ENCODE measurements around the gene MN1. TPM values are rescaled to one million over a fixed set of nuclear protein-coding genes. Genes with fewer than 3 reads are reported as not detected.
A peak's percentile ranks its signal among the peaks of the same experiment; 100 is the strongest.

The MN1 gene
- under 1 TPM in 2 of 3 donors, not detected in 1; 0.03 to 0.14 TPM for polyA plus RNA-seq

DNA sequence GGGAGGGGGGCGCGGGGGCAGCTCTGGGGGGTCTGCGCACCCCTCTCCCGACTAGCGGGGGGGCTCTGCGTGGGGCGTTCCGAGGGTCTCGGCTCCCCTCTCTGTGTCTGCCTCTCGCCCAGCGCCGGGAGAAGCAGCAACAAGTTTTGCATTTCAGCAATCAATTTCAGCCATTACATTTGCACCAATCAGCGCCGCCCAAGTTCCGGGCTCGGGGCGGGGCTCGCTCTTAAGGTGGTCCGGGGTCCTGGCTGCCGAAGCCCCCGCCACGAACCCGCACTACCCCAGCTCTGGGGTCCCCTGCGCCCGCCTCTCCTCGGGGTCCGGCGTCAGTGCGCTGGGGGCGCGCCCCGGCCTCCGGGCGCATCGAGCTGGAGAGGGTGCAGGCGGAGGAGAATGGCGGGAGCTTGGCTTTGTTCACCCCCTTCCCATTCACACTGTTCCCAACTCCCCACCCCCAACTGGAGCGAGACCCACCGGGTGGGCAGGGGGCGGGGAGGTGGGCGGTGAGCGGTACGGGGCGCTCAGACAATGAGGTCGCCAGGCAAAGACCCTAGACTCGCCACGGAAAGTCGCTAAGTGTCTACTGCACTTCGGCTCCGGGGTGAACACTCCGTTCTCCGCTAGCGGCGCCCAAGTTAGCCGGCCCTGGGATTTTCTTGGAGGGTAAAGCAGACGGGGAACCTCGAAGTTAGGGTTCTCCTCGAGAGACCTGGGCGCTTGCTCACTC lies at the start of gene MN1:
MN1 (minus strand) TSS at position 141 of the 730 bp plus-strand sequence. CDS start 1,213 bp downstream, outside the sequence.
- Mint-ChIP-seq H3K27ac (no peak within 1 kb of the TSS), H3K9me3 (no peaks in the 10 kb centered on the region), H3K36me3 (no peaks in the 10 kb centered on the region)

DNA sequence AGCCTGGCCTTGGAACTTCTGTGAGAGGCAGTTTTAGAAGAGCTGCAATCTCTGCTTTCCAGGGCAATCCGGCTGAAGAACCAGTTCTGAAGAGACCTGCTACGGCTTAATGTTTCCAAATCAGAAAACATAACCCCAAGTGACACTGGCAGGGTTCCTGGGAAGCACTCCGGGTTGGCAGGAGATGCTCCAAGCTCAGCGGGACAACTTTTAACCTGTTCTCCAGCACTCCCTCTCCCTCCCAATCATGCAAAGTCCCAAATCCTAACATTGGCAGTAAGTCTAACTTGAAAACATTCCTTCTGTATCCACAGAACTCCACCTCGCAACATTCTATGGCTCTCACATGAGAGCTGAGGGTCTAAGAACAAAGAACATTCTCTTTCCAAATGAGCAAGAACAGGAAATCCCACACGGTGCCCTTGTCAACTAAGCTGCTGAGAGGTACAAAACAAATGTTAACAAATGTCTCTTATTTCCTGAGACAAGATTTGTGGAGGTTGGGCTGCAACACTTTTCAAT lies 48.5 kb upstream of the MN1 start:
- H3K27ac Mint-ChIP-seq, result peak overlapping the region in 1 of 6 donors; percentile 39
- peaks cover 9 to 44% (median 21%) of the 10 kb centered on the region in 3 donors for H3K36me3 Mint-ChIP-seq
- peaks cover 14 to 19% of the 10 kb centered on the region in 2 donors for H3K4me1 Mint-ChIP-seq

More for the DNA sequence above, at the start of gene MN1:
- peaks cover 13 to 15% of the 10 kb centered on the region in 2 donors for H3K4me1 Mint-ChIP-seq
- peak; percentile 36 to 43 (median 38) for DNase-seq
- H3K4me3 Mint-ChIP-seq, result peak within 1 kb of the TSS; percentile 82 to 89 (median 88)
- H3K27me3 Mint-ChIP-seq (ENCODE audit: low read depth in 3 of 3), result peaks cover 0 to 10% (median 9%) of the 10 kb centered on the region in 3 donors

DNA sequence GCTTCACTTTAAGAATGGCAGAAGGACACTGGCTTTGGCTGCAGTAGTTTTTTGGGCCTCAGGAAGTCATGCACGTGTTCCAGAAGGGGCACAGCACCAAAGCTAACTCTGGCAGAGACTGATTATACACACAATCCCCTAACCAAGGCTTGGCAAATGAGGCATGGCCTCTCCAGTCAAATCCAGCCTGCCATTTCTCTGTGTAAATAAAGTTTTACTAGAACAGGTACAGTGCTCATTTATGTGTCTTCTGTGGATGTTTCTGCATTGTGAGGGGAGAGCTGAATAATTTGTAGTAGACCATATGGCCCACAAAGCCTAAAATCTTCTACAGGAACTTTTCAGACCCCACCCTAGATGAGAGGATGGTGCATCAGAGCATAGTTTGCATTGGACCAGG lies 46.4 kb upstream of the MN1 start:
- DNase-seq, result no peak
- Mint-ChIP-seq H3K4me3 (no peak overlapping the region), H3K4me1 (peaks cover 0 to under 1% of the 10 kb centered on the region in 2 donors), H3K27ac (no peak overlapping the region), H3K9me3 (no peaks in the 10 kb centered on the region), H3K27me3 (ENCODE audit: low read depth in 3 of 3) (peaks cover 0 to 2% (median 0%) of the 10 kb centered on the region in 3 donors), H3K36me3 (peaks cover 9 to 39% (median 15%) of the 10 kb centered on the region in 3 donors)

More for the DNA sequence above, 48.5 kb upstream of the MN1 start:
- H3K27me3 Mint-ChIP-seq (ENCODE audit: low read depth in 3 of 3), result peaks cover 0 to 4% (median 0%) of the 10 kb centered on the region in 3 donors
- H3K9me3 Mint-ChIP-seq, result no peaks in the 10 kb centered on the region
- H3K4me3 Mint-ChIP-seq, result no peak overlapping the region
- no peak for DNase-seq

DNA sequence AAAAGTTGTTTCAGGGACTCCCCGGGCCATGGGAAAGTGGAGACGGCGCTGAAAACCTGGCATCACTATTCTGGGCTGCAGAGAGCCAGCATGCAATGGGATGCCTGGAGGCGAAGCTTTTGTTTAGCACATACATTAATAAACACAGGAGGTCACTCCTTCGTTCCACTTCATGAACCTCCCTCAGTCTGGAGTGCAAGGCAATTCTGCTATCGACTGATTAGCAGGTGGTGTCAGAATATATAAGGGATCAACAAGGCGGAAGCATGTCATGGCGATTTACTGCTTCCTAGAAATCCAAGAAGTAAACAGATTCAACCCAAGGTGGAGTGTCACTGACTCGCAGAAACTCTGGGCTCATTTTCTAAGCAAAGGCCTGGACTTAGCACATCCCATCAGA lies 45.4 kb upstream of the MN1 start:
- peaks cover 0 to 3% (median 0%) of the 10 kb centered on the region in 3 donors for H3K27me3 Mint-ChIP-seq (ENCODE audit: low read depth in 3 of 3)
- no peaks in the 10 kb centered on the region for H3K9me3 Mint-ChIP-seq
- H3K27ac Mint-ChIP-seq, result no peak overlapping the region
- H3K36me3 Mint-ChIP-seq, result peaks cover 7 to 35% (median 10%) of the 10 kb centered on the region in 3 donors
- no peak overlapping the region for H3K4me3 Mint-ChIP-seq
- H3K4me1 Mint-ChIP-seq, result no peaks in the 10 kb centered on the region
- no peak for DNase-seq

DNA sequence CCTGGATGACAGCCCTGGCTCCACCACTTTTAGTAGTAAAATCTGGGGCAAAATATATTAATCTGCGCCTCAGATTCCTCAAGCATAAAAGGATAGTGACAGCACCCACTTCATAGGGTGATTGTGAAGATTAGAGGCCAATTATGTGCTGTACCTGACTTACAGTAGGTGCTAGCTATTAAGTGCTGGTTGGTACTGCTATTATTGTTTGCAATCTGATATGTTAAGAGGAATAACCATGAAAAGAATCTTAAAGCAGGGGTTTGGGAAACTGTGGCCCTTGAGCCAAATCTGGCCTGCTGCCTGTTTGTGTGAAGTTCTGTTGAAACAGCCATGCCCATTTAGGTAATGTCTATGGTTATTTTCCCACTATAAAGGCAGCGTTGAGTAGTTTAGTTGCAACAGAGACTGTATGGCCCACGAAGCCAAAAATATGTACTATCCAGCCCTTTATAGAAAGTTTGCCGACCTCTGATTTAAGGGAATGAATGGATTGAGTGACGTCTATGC lies 44.7 kb upstream of the MN1 start:
- H3K27ac Mint-ChIP-seq, result no peak overlapping the region
- H3K4me1 Mint-ChIP-seq, result no peaks in the 10 kb centered on the region
- no peak for DNase-seq
- H3K9me3 Mint-ChIP-seq, result no peaks in the 10 kb centered on the region
- peaks cover 8 to 36% (median 10%) of the 10 kb centered on the region in 3 donors for H3K36me3 Mint-ChIP-seq
- H3K27me3 Mint-ChIP-seq (ENCODE audit: low read depth in 3 of 3), result peaks cover 0 to 3% (median 0%) of the 10 kb centered on the region in 3 donors
- H3K4me3 Mint-ChIP-seq, result no peak overlapping the region

DNA sequence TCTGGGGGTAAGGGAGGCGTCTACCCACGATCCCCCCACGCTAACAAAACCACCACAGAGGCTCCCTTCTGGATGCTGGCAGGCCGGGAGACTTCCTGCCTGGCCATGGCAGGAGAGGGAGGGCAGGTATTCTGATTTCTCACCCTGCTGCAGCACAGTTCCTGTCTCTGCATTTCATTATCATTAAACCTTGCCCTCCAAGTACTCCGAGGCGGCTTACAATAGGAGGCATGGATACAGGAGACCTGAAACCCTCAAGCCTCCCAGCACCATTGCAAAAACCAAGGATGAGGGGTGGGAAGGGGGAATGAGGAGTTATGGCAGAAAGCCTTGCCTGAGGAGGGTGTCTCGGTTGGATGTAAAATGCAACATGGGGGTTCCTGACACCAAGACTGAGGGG lies 44.1 kb upstream of the MN1 start:
- Mint-ChIP-seq H3K36me3 (peaks cover 4 to 30% (median 11%) of the 10 kb centered on the region in 3 donors), H3K4me1 (no peaks in the 10 kb centered on the region), H3K9me3 (no peaks in the 10 kb centered on the region), H3K27ac (no peak overlapping the region), H3K27me3 (ENCODE audit: low read depth in 3 of 3) (peaks cover 0 to 3% (median 0%) of the 10 kb centered on the region in 3 donors), H3K4me3 (no peak overlapping the region)
- no peak for DNase-seq

DNA sequence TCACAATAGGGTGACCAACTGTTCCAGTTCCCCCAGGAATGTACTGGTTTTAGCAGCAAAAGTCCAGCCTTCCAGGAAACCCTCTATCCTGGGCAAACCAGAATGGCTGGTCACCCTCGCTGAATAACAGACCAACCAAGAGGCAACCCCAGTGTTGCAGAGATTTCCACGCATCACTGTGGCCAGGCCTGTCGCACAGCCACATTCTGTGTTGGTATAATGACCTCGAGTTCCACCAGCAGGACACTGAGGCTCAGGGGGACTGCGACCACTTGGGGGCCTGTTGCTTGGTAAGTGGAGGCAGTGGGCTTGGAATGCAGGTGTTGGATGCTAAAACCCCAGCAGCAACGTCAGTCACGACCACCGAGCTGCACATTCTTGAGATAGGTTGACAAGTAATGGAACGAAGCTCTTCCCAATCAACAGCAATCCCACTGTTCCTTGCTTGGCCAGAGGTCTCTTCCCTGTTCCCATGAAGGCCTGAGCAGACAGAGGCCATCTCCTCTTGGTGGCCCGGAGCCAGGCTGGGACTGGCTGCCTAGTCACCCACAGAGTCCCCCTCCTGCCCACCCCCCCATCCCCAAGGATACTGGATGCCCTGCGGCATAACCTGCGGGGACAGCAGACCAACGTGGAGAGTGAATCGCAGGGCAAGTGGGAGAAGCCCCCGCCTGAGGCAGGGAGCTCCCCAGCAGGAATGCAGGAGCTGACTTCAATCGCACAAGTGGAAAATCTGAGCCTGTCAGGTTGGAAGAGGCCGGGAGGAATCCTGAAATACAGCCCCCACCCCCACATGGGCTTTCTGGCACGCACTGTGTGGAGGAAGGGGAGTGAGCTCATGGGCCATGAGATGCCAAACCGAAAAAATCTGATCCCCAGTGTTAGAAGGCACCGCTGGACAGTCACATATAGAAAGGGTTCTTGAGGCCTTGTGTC lies 43.4 kb upstream of the MN1 start:
- Mint-ChIP-seq H3K9me3 (no peaks in the 10 kb centered on the region), H3K36me3 (peaks cover 4 to 23% (median 12%) of the 10 kb centered on the region in 3 donors), H3K27me3 (ENCODE audit: low read depth in 3 of 3) (peaks cover 0 to 3% (median 0%) of the 10 kb centered on the region in 3 donors), H3K4me1 (no peaks in the 10 kb centered on the region), H3K27ac (no peak overlapping the region), H3K4me3 (no peak overlapping the region)
- DNase-seq, result no peak

DNA sequence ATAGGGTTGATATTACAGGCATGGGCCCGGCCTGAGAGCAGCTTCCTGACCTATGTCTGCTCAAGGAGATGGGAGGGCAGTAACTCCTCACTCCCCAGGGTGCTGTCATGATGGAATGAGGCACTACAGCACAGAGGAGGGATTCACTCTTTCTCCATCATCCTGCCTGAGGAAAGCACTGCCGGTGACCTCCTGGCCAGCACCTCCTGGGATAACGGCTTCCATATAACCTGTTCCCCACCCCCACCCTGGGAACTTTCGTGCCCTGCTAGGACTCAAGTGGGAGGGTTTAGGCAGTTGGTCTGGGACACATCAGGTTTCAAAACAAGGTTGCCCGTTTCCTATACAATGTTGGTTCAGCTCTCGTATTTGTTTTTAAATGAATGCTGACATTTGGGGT lies 42.7 kb upstream of the MN1 start:
- Mint-ChIP-seq H3K36me3 (peaks cover 4 to 19% (median 14%) of the 10 kb centered on the region in 3 donors), H3K9me3 (no peaks in the 10 kb centered on the region), H3K27ac (no peak overlapping the region), H3K4me1 (no peaks in the 10 kb centered on the region), H3K4me3 (no peak overlapping the region), H3K27me3 (ENCODE audit: low read depth in 3 of 3) (peaks cover 0 to 5% (median 0%) of the 10 kb centered on the region in 3 donors)
- no peak for DNase-seq

DNA sequence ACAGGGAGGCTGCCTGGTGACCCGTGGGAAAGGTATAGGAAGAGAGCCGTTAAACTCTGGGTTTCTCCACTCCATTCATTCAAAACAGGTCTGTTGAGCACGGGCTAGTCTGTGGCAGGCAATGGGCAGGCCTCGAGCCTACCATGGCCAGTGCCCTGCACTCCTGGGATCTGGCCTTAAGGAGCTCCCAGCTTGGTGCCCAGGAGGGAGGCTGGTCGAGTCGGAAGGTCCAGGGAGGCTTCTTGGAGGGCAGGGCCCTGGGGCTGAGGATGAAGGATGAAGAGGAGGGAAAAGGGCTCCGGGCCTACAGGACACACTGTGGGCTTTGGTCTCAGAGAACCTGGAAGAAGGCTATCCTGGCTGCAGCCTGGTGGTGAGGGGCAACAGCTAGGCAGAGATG lies 41.9 kb upstream of the MN1 start:
- no peak for DNase-seq
- peaks cover 9 to 19% (median 14%) of the 10 kb centered on the region in 3 donors for H3K36me3 Mint-ChIP-seq
- peaks cover 0 to 5% (median 0%) of the 10 kb centered on the region in 3 donors for H3K27me3 Mint-ChIP-seq (ENCODE audit: low read depth in 3 of 3)
- peak overlapping the region in 1 of 6 donors; percentile 46 for H3K27ac Mint-ChIP-seq
- peaks cover 0 to 1% (median 0%) of the 10 kb centered on the region in 6 donors for H3K9me3 Mint-ChIP-seq
- H3K4me1 Mint-ChIP-seq, result no peaks in the 10 kb centered on the region
- H3K4me3 Mint-ChIP-seq, result no peak overlapping the region

DNA sequence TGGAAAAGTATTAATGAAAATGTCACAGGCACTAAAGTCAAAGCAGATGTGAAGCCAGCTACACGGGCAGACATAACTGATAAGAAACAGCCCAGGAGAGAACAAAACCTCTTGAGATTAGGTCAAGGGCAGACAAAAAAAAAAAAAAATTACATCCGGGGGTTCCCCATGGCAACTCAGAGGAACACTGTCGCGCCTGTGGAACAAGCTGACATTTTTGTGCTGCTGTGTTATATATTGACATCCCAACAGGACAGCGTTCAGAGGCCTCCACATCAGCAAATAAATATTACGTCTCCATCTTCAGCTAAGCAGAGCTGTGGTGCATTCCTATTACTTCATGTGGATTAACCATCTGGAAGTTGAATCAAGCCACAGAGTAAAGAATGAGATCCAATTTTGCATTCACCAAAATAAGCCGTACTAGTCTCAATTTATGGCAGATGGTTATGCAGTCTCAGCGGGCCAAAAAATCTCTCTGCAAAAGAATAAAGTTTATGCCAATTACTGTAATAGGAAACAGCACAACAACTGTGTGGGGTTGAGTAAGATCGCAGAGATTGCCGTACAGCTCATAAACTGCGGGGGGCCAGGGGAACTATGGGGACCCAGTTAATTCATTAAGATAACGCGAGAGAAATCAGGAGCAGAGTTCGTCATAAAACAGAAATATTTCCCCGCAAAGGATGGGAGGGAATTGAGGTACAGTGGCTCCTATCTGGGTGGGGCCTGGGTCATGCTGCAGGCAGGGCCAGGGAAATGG lies 41.3 kb upstream of the MN1 start:
- Mint-ChIP-seq H3K27me3 (ENCODE audit: low read depth in 3 of 3) (peaks cover 0 to 5% (median 0%) of the 10 kb centered on the region in 3 donors), H3K4me3 (no peak overlapping the region)

DNA sequence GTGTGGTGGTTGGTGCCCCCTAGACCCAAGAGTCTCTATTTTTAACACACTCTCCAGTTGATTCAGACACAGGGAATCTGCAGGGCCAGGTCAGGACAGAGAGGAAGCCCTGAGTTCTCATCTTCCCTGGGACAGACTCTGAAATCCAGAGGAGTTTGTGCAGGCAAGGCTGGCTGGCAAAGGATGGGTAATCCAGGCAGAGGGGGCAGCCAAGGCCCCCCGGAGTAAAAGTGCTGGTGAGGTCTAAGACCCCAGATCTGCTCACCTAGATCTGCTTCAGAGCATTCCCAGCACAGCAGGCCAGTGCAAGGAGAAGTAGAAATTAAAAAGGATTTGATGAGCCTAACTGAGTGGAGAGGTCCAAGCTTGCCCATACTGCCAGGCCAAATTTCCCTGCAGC lies 40.6 kb upstream of the MN1 start:
- no peak overlapping the region for H3K4me3 Mint-ChIP-seq
- peaks cover 15 to 24% (median 19%) of the 10 kb centered on the region in 3 donors for H3K36me3 Mint-ChIP-seq
- peaks cover 0 to 5% (median 0%) of the 10 kb centered on the region in 3 donors for H3K27me3 Mint-ChIP-seq (ENCODE audit: low read depth in 3 of 3)
- no peak for DNase-seq
- peaks cover 0 to 1% (median 0%) of the 10 kb centered on the region in 6 donors for H3K9me3 Mint-ChIP-seq
- H3K4me1 Mint-ChIP-seq, result no peaks in the 10 kb centered on the region
- no peak overlapping the region for H3K27ac Mint-ChIP-seq

More for the DNA sequence above, 41.3 kb upstream of the MN1 start:
- peak overlapping the region in 1 of 6 donors; percentile 46 for H3K27ac Mint-ChIP-seq
- peaks cover 10 to 20% (median 19%) of the 10 kb centered on the region in 3 donors for H3K36me3 Mint-ChIP-seq
- no peak for DNase-seq
- no peaks in the 10 kb centered on the region for H3K4me1 Mint-ChIP-seq
- H3K9me3 Mint-ChIP-seq, result peaks cover 0 to 1% (median 0%) of the 10 kb centered on the region in 6 donors

DNA sequence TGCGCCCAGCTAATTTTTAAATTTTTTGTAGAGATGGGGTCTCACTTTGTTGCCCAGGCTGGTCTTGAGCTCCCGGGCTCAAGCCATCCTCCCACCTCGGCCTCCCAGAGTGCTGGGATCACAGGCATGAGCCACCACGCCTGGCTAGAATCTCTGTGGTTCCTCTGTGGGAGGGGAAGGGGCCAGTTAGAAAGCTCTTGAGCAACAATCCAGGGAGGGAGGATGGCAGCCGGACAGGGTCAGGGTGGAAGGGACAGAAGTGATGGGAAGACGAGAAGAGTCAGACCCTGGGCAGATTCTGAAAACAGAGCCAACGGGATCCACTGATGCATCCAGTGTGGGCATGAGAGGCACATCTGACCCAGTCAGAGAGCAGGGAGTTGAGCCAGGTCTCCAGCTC lies 38.9 kb upstream of the MN1 start:
- peaks cover 0 to 1% (median 0%) of the 10 kb centered on the region in 6 donors for H3K9me3 Mint-ChIP-seq
- H3K4me1 Mint-ChIP-seq, result no peaks in the 10 kb centered on the region
- H3K36me3 Mint-ChIP-seq, result peaks cover 17 to 24% (median 17%) of the 10 kb centered on the region in 3 donors
- no peak overlapping the region for H3K4me3 Mint-ChIP-seq
- H3K27me3 Mint-ChIP-seq (ENCODE audit: low read depth in 3 of 3), result peaks cover 0 to 5% (median 0%) of the 10 kb centered on the region in 3 donors
- DNase-seq, result no peak
- no peak overlapping the region for H3K27ac Mint-ChIP-seq
